Heart right ventricle (tissue), 16 donors: ENCODE data around the gene PDE1C. TPM values are rescaled to one million over a fixed set of nuclear protein-coding genes. Genes with fewer than 3 reads are reported as not detected.

Experiments used
- ATAC-seq, 8 donors: fragments of 200-7000 bp; cut with Tn5 transposase; one replicate each; pipeline ENCODE4 v1.9.1; 2020; ENCODE audit warnings: mild to moderate bottlenecking in 8 of 8, moderate library complexity in 8 of 8, moderate number of reproducible peaks in 1 of 8
- DNase-seq, 2 donors: peaks; one replicate each; pipeline ENCODE4 v3.0.0-alpha.2; 2020
- H3K27ac ChIP-seq, 10 donors: fragments of 200-600 bp; sonication (generic) in 2 of 10; one replicate each; pipeline versions ENCODE4 v1.5.0 to v1.8.0; 2020 to 2022; ENCODE audit warnings: mild to moderate bottlenecking in 3 of 10
- H3K27me3 ChIP-seq, 7 donors: fragments of 200-600 bp; one replicate each; pipeline ENCODE4 v1.8.0; 2021 to 2022; ENCODE audit warnings: mild to moderate bottlenecking in 2 of 7
- H3K36me3 ChIP-seq, 9 donors: fragments of 200-600 bp; sonication (generic) in 1 of 9; one replicate each; pipeline versions ENCODE4 v1.5.0 to v1.8.0; 2020 to 2022; ENCODE audit warnings: mild to moderate bottlenecking in 2 of 9
- H3K4me1 ChIP-seq, 9 donors: fragments of 200-600 bp; sonication (generic) in 1 of 9; one replicate each; pipeline versions ENCODE4 v1.5.0 to v1.8.0; 2020 to 2022; ENCODE audit warnings: mild to moderate bottlenecking in 4 of 9
- H3K4me3 ChIP-seq, 10 donors: fragments of 200-600 bp; sonication (generic) in 2 of 10; one replicate each; pipeline versions ENCODE4 v1.5.0 to v1.8.0; 2020 to 2022; ENCODE audit warnings: mild to moderate bottlenecking in 7 of 10, moderate library complexity in 2 of 10
- H3K9me3 ChIP-seq, 11 donors: fragments of 200-600 bp in 10 of 11; sonication (generic) in 2 of 11; one replicate each; pipeline versions ENCODE4 v1.5.0 to v1.8.0; 2013 to 2022; ENCODE audit warnings: mild to moderate bottlenecking in 2 of 11, control low read depth in 1 of 11, moderate library complexity in 1 of 11
- WGBS, 2 donors: extraction: QIAGEN DNeasy Blood & Tissue Kit; methylation state at CpG; one replicate each; pipeline ENCODE4 v1.1.7; 2013; ENCODE audit warnings: inconsistent platforms in 1 of 2; 5-methylcytosine and 5-hydroxymethylcytosine counted together
- intact Hi-C, 10 donors: fragments of 100-400 bp; cut with DNase I; formaldehyde crosslinking; loops; one replicate each; pipeline versions ENCODE4 v1.11.1 to v1.14.2; 2022
- polyA plus RNA-seq, 2 donors: library from polyadenylated mRNA; stranded (reverse); fragments of 200-250 nt; gene quantifications; one replicate each; pipeline ENCODE4 v1.2.3, GENCODE V29; 2013
- total RNA-seq, 10 donors: library from RNA; stranded (reverse); fragmentation: NEBNext Ultra II Directional in 3 of 10; extraction: Animal tissue kit (Norgen Biotek cat#: 25700) in 3 of 10; gene quantifications; one replicate each; pipeline versions ENCODE4 v1.2.1 to v1.2.4, GENCODE V29; 2021 to 2023
- TF ChIP-seq, protein P1 (sequence below), 9 donors: fragments of 200-600 bp; sonication (generic) in 2 of 9; IDR thresholded peaks; one replicate each; pipeline versions ENCODE4 v1.5.0 to v1.8.0; 2021 to 2022; ENCODE audit warnings: antibody characterized with exemption in 9 of 9, mild to moderate bottlenecking in 5 of 9, moderate library complexity in 1 of 9
- donor health status: Arrhythmogenic right ventricular cardiomyopathy.
- donor health status: ischemic (EF 13 %, LVEDD 7.1; RV severe dilation, severe dysfunction).
- donor health status: healthy with polysubstance abuse.
- donor health status: DM: no; HTN: yes; CAD: no.
- donor health status: DM: no; HTN: no; CAD: no.
- donor health status: ischemic (EF 25% LVEDD 6.9; RV normal size, moderate dysfunction).
- donor health status: ischemic (EF 25% LVEDD 5.7; RV mildly dilated, moderate dysfunction).
- donor health status: healthy.
- donor health status: DM: yes; HTN: yes; CAD: no.
- donor health status: Ischemic cardiomyopathy.
- donor health status: ischemic (EF 35%, LVEDD 5.7; RV mildly dilated, moderate dysfunction).
- donor health status: nonischemic (EF 11% LVEDD 7.7; RV severe dilation, severe dysfunction).
- donor health status: DM: yes; HTN: yes; CAD: no.
- donor health status: PGD.
- donor health status: ischemic (EF 29% LVEDD 5.4; RV normal size, mild dysfunction).
- donor health status: nonischemic (EF 23%, LVEDD 6.1; RV moderate dilation, normal function).

The PDE1C gene
- total and polyA plus RNA-seq, 12 donors = 11.7 to 315 (median 175) TPM

DNA sequence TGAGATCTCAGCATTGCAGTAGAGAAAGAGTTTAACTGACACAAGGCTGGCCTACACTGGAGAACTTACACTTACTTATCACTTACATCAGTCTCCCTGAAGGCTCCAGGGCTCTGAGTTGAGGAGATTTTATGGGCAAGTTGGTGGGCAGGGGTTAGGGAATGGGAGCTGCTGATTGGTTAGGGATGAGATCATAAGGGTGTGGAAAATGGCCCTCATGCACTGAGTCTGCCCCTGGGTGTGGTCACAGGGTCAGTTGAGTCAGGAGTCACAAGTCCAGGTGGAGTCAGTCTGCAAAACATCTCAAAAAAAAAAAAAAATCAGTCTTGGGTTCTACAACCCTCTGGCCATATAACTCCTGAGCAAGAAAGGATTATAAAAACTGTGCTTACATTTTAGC, 322.7 kb downstream of the PDE1C start:
- no peak for DNase-seq
- Histone ChIP-seq H3K4me3 (no peak overlapping the region), H3K9me3 (no peaks in the 10 kb centered on the region), H3K27ac (no peak overlapping the region), H3K36me3 (peaks cover 0 to 7% (median 0%) of the 10 kb centered on the region in 9 donors), H3K27me3 (no peaks in the 10 kb centered on the region), H3K4me1 (no peaks in the 10 kb centered on the region)
- peak in 2 of 8 donors; percentile 16 to 31 for ATAC-seq
- TF ChIP-seq, protein P1, sequence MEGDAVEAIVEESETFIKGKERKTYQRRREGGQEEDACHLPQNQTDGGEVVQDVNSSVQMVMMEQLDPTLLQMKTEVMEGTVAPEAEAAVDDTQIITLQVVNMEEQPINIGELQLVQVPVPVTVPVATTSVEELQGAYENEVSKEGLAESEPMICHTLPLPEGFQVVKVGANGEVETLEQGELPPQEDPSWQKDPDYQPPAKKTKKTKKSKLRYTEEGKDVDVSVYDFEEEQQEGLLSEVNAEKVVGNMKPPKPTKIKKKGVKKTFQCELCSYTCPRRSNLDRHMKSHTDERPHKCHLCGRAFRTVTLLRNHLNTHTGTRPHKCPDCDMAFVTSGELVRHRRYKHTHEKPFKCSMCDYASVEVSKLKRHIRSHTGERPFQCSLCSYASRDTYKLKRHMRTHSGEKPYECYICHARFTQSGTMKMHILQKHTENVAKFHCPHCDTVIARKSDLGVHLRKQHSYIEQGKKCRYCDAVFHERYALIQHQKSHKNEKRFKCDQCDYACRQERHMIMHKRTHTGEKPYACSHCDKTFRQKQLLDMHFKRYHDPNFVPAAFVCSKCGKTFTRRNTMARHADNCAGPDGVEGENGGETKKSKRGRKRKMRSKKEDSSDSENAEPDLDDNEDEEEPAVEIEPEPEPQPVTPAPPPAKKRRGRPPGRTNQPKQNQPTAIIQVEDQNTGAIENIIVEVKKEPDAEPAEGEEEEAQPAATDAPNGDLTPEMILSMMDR (IDR thresholded peaks at IDR 0.05) = no peak
- intact Hi-C loops = loop anchor here in 6 of 10 donors (5.0 to 10.0 kb wide), 5 partner anchors 455 to 737 kb away; no protein-coding TSS in a partner anchor

DNA sequence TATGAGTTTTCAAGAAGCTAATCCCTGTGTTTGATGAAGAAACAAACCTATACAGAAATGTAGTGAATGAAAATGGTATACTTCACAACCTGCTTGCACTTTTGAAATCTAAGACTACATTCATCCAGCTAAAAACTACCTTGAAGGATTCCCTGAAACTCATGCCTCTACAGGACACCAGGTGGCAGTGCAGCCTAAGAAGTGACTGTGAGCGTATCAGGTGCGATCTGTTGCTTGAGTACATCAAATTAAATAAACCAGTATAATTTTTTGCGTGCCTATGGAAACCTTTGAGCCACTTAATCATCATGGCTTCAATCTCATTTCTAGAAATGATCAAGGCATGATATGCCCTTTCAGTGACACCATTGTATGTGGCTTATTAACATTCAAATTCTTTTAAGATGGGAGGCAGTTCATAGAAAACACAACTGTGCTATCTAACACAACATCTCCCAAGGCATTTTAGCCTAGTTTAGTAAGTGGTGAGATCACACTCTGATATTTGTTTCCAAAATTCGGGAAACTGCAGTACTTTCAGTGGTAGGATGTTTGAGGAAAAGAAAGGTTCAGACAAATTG, 325.8 kb downstream of the PDE1C start:
- DNase-seq = peak; percentile 35 to 51
- Histone ChIP-seq H3K27me3 (no peaks in the 10 kb centered on the region), H3K36me3 (no peaks in the 10 kb centered on the region), H3K27ac (no peak overlapping the region), H3K4me3 (no peak overlapping the region), H3K4me1 (no peaks in the 10 kb centered on the region), H3K9me3 (no peaks in the 10 kb centered on the region)
- TF ChIP-seq, protein P1 (IDR thresholded peaks at IDR 0.05) = peak; percentile 66 to 89 (median 84)
- 3 to 4% methylated on average over 4 of the region's 4 CpGs for WGBS, 2 donors
- intact Hi-C loops = loop anchor here (1.0 to 10.0 kb wide), 9 partner anchors 460 to 740 kb away; no protein-coding TSS in a partner anchor
- peak in 5 of 8 donors; percentile 60 to 76 (median 63) for ATAC-seq

DNA sequence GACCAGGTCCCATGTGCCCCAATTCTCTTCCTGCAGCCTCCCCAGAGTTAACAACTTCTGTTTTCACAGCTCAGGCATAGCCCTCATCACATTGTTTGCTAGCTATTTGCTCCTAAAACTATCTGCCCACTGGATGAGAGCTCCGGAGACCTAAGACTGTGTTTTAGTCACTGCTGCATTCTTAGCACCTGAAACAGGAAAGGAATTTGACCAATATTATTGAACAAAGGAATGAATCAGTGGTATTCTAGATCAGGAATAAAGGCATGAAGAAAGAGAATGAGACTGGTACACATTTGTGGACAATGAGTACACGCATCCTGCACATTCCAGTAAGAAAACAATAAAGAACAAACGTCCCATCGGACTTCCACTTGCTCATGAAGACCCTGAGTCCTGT, 328.4 kb downstream of the PDE1C start:
- Histone ChIP-seq H3K27me3 (no peaks in the 10 kb centered on the region), H3K4me3 (no peak overlapping the region), H3K36me3 (no peaks in the 10 kb centered on the region), H3K9me3 (no peaks in the 10 kb centered on the region), H3K4me1 (no peaks in the 10 kb centered on the region), H3K27ac (no peak overlapping the region)
- TF ChIP-seq, protein P1 (IDR thresholded peaks at IDR 0.05) = no peak
- no peak for ATAC-seq
- WGBS, 2 donors = 82% methylated on average over 4 of the region's 4 CpGs
- DNase-seq = no peak
- intact Hi-C loops = loop anchor here in 9 of 10 donors (2.0 to 10.0 kb wide), 6 partner anchors 463 to 743 kb away; no protein-coding TSS in a partner anchor

DNA sequence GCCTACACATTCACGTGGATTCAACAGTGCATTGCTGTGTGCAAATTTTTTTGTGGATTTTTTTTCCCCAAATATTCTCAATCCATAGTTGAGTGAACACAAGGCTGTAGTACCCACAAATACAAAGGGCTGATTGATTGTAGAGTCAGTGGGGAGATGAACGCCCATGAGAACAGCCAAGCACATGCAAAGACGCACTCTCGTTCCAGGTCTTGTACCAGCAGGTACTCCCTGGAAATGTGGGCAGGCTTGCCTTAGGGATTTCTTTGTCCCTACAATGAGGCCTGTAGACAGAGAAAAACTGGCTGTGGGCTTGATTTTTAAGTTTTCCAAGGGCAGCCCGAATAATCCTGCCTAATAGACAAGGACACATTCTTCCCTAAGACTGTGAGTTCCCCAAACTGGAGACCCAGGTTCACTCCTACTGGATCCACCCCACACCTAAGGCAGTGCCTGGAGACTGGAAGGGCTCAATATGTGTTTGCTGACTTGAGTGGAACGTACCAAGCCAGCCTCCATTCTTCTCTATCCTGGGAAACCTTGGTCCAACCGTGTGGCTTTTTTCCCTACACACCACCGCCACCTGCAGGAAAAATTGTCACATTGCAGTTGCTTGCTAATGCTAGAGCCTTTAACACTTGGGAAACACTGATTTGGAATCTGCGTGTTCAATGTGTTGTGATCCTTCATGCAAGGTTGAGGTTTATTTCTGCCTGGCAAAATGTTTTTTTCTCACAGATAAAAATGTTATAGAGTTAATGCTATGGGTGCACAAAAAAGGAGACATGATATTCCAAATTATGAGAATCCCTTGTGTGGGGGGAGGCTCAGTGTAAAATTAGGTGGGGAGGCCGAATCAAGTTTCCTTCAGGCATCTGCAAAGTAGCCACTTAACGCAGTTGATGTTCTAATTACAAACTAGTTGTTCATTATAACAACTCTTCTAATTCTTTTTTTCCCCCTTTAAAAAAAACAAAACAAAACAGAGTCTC, 333.9 kb downstream of the PDE1C start:
- H3K36me3 ChIP-seq = no peaks in the 10 kb centered on the region
- H3K4me3 ChIP-seq = no peak overlapping the region
- no peaks in the 10 kb centered on the region for H3K27me3 ChIP-seq
- H3K27ac ChIP-seq = no peak overlapping the region
- no peaks in the 10 kb centered on the region for H3K9me3 ChIP-seq
- H3K4me1 ChIP-seq = no peaks in the 10 kb centered on the region
- peak; percentile 20 to 49 for DNase-seq
- intact Hi-C loops = loop anchor here (1.0 to 10.0 kb wide), 10 partner anchors 84 to 604 kb away; no protein-coding TSS in a partner anchor
- WGBS, 2 donors = 55 to 60% methylated on average over 11 of the region's 11 CpGs
- TF ChIP-seq, protein P1 (IDR thresholded peaks at IDR 0.05) = peak; percentile 84 to 88 (median 85)
- ATAC-seq = peak in 7 of 8 donors; percentile 53 to 82 (median 74)
